HG02642 (cell line): Measurements from ENCODE around the gene ST6GALNAC4.
"Not testable (repeated sequence)": the region's sequence is repeated elsewhere in the genome, so short reads cannot be mapped to it uniquely, and the experiment has no call there.

Experiments
- ATAC-seq: cut with Tn5 transposase; IDR thresholded peaks from one replicate; pipeline ENCODE4 v1.9.1; 2021; ENCODE audit warnings: mild to moderate bottlenecking; ENCODE audit not compliant: unreplicated experiment, poor library complexity

Gene ST6GALNAC4

DNA sequence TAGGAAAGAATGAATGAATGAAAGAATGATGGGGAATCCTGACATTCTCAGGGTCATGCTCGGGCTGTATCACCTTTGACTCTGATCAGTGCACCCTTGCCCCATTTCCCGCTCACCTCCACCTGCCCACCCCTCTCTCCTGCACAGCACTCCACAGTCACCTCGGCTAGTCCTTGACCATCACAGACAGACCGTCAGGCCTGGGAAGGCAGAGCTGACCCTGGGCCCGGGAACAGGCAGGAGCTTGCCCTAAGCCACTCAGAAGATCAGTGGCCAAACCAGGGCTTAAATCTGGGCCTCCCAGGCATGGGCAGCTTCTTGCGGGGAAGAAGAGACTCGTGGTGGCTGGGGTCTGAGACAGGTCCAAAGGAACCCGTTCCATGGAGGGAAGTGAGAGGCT lies 21.0 kb downstream of the ST6GALNAC4 start:
- ATAC-seq: no peak

DNA sequence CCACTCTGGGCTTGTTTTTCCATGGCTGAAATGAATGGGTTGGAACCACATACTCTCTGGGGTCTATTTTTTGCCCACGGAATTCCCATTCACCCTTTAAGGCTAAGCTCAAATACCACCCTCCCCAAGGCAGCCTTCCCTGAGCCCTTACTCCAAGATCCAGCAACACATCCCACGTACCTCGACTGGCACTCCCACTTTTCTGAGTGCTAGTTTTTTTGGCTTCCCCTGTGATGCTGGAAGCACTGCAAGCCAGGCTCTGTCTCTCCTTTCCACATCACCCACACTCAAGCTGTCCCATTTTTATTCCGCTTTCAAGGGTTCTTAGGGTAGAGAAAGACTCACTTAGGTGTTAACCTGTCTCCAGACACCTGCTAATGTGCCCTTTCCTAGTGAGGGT lies 23.4 kb downstream of the ST6GALNAC4 start:
- ATAC-seq: no peak

- ATAC-seq: no peak
Measured at GRCh38 chr9:127892831-127893230, 24.0 kb downstream of the ST6GALNAC4 start.

DNA sequence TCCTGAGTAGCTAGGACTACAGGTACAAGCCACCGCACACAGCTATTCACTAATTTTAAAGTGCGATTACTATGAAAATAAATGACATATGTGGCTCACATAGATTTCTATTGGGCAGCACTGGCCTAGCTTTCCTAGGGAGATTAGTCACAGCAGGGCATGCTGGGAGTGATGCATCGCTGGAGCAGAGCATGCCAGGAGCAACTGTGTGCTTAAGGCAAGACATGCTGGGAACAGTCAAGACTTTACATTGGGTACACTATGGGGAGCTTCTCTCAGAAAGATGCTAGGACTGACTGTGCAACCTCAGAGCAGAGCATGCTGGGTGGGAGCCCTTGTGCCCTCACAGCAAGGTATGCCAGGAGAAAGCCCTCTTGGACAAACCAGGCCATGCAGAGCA lies 26.8 kb downstream of the ST6GALNAC4 start:
- no peak for ATAC-seq

- ATAC-seq: no peak
Measured at GRCh38 chr9:127887792-127888191, 29.0 kb downstream of the ST6GALNAC4 start.

GRCh38 chr9:127886401-127886972 lies 30.4 kb downstream of the ST6GALNAC4 start:
- ATAC-seq: no peak

DNA sequence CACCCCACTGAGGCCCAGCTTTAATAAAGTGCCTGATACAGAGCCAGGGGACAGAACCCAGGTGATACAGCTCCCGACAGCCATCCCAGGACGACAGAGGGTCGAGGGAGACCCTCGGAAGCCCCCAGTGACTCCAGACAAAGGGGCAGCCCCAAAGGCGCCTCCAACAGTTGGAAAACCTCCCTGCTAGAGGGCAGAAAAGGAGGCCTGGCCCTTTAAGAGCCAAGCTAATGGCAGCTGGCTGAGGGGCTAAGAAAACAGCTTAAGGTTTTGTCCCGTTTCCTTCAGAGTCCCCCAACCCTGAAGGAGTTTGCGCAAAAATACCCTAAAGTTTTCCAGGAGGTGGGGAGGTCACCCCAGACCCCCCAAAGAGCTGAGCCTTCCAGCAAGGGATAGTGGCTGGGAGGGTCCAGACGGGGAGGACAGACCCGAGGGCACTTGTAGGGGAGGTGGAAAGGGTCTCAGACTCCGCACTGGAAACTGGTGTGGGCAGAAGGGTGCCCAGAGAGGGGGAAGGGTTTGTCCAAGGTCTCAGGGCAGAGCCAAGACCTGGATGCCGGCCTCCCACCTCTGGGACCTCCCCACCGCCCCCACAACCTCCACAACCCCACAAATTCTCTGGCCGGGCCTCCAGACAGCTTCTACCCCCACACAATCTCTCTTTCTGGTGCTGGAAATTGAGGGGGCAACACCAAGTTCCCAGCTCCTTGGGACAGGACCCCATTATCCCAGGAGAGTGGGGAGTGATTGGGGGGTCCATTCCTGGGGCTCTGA lies 31.1 kb downstream of the ST6GALNAC4 start:
- no peak for ATAC-seq

DNA sequence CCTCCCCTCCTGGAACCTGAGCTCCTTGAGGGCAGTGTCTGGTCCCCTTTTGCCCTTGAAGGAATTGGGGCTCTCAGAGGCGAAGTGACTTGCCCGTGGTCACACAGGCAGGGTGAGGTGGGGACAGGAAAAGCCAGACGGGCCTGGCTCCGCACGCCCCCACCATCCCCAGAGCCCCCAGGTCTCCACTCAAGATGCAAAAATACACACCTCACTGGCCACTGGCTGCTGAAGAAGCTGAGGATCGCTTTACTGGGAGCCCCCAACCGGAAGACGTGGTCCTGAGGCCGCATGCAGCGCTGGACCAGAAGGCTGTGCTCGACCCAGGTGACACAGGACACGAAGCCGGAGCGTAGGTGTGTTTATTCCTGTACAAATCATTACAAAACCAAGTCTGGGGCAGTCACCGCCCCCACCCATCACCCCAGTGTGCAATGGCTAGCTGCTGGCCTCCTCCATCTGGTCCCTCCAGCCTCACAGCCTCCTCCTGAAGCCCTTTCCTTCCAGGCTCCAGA lies 31.8 kb downstream of the ST6GALNAC4 start:
- ATAC-seq: no peak

- no peak for ATAC-seq
Measured at GRCh38 chr9:127884427-127884911, 32.4 kb downstream of the ST6GALNAC4 start.

- ATAC-seq: no peak
Measured at GRCh38 chr9:127883959-127884358, 32.9 kb downstream of the ST6GALNAC4 start.

- not testable (repeated sequence) for ATAC-seq
Measured at GRCh38 chr9:127881715-127882114, 35.1 kb downstream of the ST6GALNAC4 start.

- ATAC-seq: no peak
Measured at GRCh38 chr9:127880143-127880542, 36.7 kb downstream of the ST6GALNAC4 start.

GRCh38 chr9:127878652-127879390 lies 38.0 kb downstream of the ST6GALNAC4 start:
- no peak for ATAC-seq

- no peak for ATAC-seq
Measured at GRCh38 chr9:127878001-127878651, 38.7 kb downstream of the ST6GALNAC4 start.

DNA sequence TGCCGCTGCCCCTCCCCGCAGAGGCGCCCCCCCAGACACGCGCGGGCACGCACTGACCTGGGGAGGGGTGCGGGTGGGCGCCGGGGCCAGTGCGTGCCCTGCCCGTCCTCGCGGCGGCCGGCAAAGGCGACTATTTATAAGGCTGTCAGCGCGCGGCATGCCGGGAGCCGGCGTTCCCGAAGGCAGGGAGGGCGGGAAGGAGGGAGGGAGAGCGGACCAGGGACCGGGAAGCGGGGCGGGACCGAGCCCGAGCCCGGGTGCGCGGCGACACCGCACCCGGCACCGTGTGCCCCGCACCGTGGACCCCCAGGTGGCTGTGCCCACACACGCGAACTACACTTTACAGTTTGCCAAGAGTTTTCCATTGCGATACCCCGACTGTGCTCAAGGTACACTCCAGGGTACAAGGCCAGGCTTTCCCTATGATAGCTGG lies 39.3 kb downstream of the ST6GALNAC4 start, which contains the start of gene AK1:
Gene AK1, minus strand, starts transcription at position 110 of the 433 bp plus-strand sequence. CDS start 3,058 bp downstream, outside the sequence.
- ATAC-seq: no peak

- no peak for ATAC-seq
Measured at GRCh38 chr9:127876764-127877562, 39.9 kb downstream of the ST6GALNAC4 start.

GRCh38 chr9:127876026-127876763 lies 40.6 kb downstream of the ST6GALNAC4 start:
- ATAC-seq: no peak

- ATAC-seq: no peak
Measured at GRCh38 chr9:127875306-127875966, 41.4 kb downstream of the ST6GALNAC4 start.
